SU-DHL-6 (cell line): ENCODE results near the gene RBM19.
"Not testable (repeated sequence)": the region's sequence is repeated elsewhere in the genome, so short reads cannot be mapped to it uniquely, and the experiment has no call there.

Experiments used
- CTCF ChIP-seq: fragments of 200-600 bp; sonication (generic); IDR thresholded peaks from one replicate; pipeline ENCODE4 v1.5.1; 2017; ENCODE audit warnings: antibody characterized with exemption, mild to moderate bottlenecking, low read length, moderate library complexity; ENCODE audit not compliant: insufficient read depth, poor library complexity, severe bottlenecking
- EZH2phosphoT487 ChIP-seq: fragments of 200-600 bp; sonication (generic), shearing (Covaris generic); conservative IDR thresholded peaks from 2 replicates; pipeline ENCODE4 v1.6.1; 2018; ENCODE audit warnings: mild to moderate bottlenecking, antibody characterized with exemption, low read length, moderate library complexity, mixed read lengths

GRCh38 chr12:114000261-114000660 lies 34.1 kb upstream of the RBM19 start:
- not testable (repeated sequence) for TF ChIP-seq CTCF, EZH2phosphoT487
